Liver (tissue), 9 donors: Measurements from ENCODE around the gene D2HGDH. TPM values are rescaled to one million over a fixed set of nuclear protein-coding genes. Genes with fewer than 3 reads are reported as not detected.

Source experiments
- DNase-seq: peaks from one replicate; pipeline ENCODE4 v3.0.0-alpha.2; 2017; ENCODE audit warnings: low spot score
- H3K27ac ChIP-seq, 2 donors: one replicate each; pipeline ENCODE4 v1.7.0; 2013; ENCODE audit warnings: inconsistent platforms in 2 of 2, low read length in 2 of 2, control low read depth in 1 of 2, low read depth in 1 of 2, mild to moderate bottlenecking in 1 of 2
- H3K27me3 ChIP-seq, 4 donors: one replicate each; pipeline versions ENCODE4 v1.6.1 to v1.7.0; 2013; ENCODE audit warnings: low read length in 3 of 4, inconsistent platforms in 1 of 4, mild to moderate bottlenecking in 1 of 4, moderate library complexity in 1 of 4; ENCODE audit not compliant: control insufficient read depth in 4 of 4, insufficient read depth in 4 of 4
- H3K36me3 ChIP-seq, 4 donors: one replicate each; pipeline versions ENCODE4 v1.6.1 to v1.7.0; 2013; ENCODE audit warnings: low read length in 3 of 4, mild to moderate bottlenecking in 3 of 4, low read depth in 1 of 4, moderate library complexity in 1 of 4; ENCODE audit not compliant: control insufficient read depth in 4 of 4, insufficient read depth in 3 of 4
- H3K4me1 ChIP-seq, 4 donors: one replicate each; pipeline versions ENCODE4 v1.6.1 to v1.7.0; 2013; ENCODE audit warnings: low read length in 3 of 4, mild to moderate bottlenecking in 3 of 4, moderate library complexity in 1 of 4; ENCODE audit not compliant: control insufficient read depth in 4 of 4, insufficient read depth in 4 of 4
- H3K4me3 ChIP-seq, 3 donors: one replicate each; pipeline versions ENCODE4 v1.6.1 to v1.7.0; 2013; ENCODE audit warnings: low read length in 3 of 3, control low read depth in 1 of 3, low read depth in 1 of 3, mild to moderate bottlenecking in 1 of 3
- H3K9ac ChIP-seq, 2 donors: one replicate each; pipeline ENCODE4 v1.7.0; 2013; ENCODE audit warnings: low read length in 2 of 2, mild to moderate bottlenecking in 2 of 2, moderate library complexity in 2 of 2, control low read depth in 1 of 2, low read depth in 1 of 2
- H3K9me3 ChIP-seq, 4 donors: one replicate each; pipeline versions ENCODE4 v1.6.1 to v1.7.0; 2013; ENCODE audit warnings: low read length in 3 of 4; ENCODE audit not compliant: control insufficient read depth in 4 of 4
- ATF3 ChIP-seq: IDR thresholded peaks from 2 replicates; pipeline ENCODE4 v1.6.1; 2016; ENCODE audit warnings: antibody characterized with exemption
- CTCF ChIP-seq: fragments of 150-350 bp; IDR thresholded peaks from 2 replicates; pipeline ENCODE4 v1.5.1; 2017; ENCODE audit warnings: improper control_type of control experiment, low read depth, low read length; ENCODE audit not compliant: missing input control
- EGR1 ChIP-seq, 2 donors: IDR thresholded peaks; 2 replicates each; pipeline ENCODE4 v1.6.1; 2016 to 2018; ENCODE audit warnings: antibody characterized with exemption in 2 of 2, low read depth in 2 of 2
- FOXA1 ChIP-seq: IDR thresholded peaks from 2 replicates; pipeline ENCODE4 v1.6.1; 2016; ENCODE audit warnings: antibody characterized with exemption
- FOXA2 ChIP-seq: IDR thresholded peaks from 2 replicates; pipeline ENCODE4 v1.6.1; 2016; ENCODE audit warnings: antibody characterized with exemption
- GABPA ChIP-seq, 2 donors: IDR thresholded peaks in 1 of 2; conservative IDR thresholded peaks in 1 of 2; 2 replicates each; pipeline ENCODE4 v1.6.1; 2016; ENCODE audit warnings: antibody characterized with exemption in 2 of 2, mild to moderate bottlenecking in 1 of 2, moderate library complexity in 1 of 2
- HNF4A ChIP-seq, 2 donors: conservative IDR thresholded peaks; 2 replicates each; pipeline ENCODE4 v1.6.1; 2016; ENCODE audit warnings: antibody characterized with exemption in 2 of 2, mild to moderate bottlenecking in 2 of 2
- HNF4G ChIP-seq: IDR thresholded peaks from 2 replicates; pipeline ENCODE4 v1.6.1; 2016; ENCODE audit warnings: antibody characterized with exemption
- JUND ChIP-seq, 2 donors: IDR thresholded peaks; 2 replicates each; pipeline ENCODE4 v1.6.1; 2016; ENCODE audit warnings: antibody characterized with exemption in 2 of 2
- MAX ChIP-seq: IDR thresholded peaks from 2 replicates; pipeline ENCODE4 v1.6.1; 2016; ENCODE audit warnings: antibody characterized with exemption
- NR2F2 ChIP-seq: IDR thresholded peaks from 2 replicates; pipeline ENCODE4 v1.6.1; 2016; ENCODE audit warnings: antibody characterized with exemption
- RAD21 ChIP-seq, 2 donors: IDR thresholded peaks; 2 replicates each; pipeline ENCODE4 v1.6.1; 2016; ENCODE audit warnings: antibody characterized with exemption in 2 of 2, mild to moderate bottlenecking in 2 of 2
- REST ChIP-seq: IDR thresholded peaks from 2 replicates; pipeline ENCODE4 v1.6.1; 2016; ENCODE audit warnings: antibody characterized with exemption, mild to moderate bottlenecking
- RXRA ChIP-seq, 2 donors: IDR thresholded peaks; 2 replicates each; pipeline ENCODE4 v1.6.1; 2017 to 2018; ENCODE audit warnings: antibody characterized with exemption in 2 of 2, mild to moderate bottlenecking in 1 of 2
- TAF1 ChIP-seq: conservative IDR thresholded peaks from 2 replicates; pipeline ENCODE4 v1.6.1; 2016; ENCODE audit warnings: antibody characterized with exemption, mild to moderate bottlenecking
- ZBTB33 ChIP-seq: IDR thresholded peaks from 2 replicates; pipeline ENCODE4 v1.6.1; 2016; ENCODE audit warnings: antibody characterized with exemption
- WGBS: extraction: QIAGEN DNeasy Blood & Tissue Kit; methylation state at CpG from one replicate; pipeline ENCODE4 v1.1.7; 2013; 5-methylcytosine and 5-hydroxymethylcytosine counted together
- polyA plus RNA-seq, 2 donors: library from polyadenylated mRNA; stranded (reverse) in 1 of 2; unstranded in 1 of 2; fragments of 200-250 nt in 1 of 2; fragments of >200 nt in 1 of 2; fragmentation: Nextera tagmentation in 1 of 2; extraction: Ambion mirVana in 1 of 2; gene quantifications; one replicate each; pipeline versions ENCODE4 v1.2.1 to v1.2.3, GENCODE V29; 2013 to 2015
- total RNA-seq, 2 donors: library from RNA; depleted of rRNA; stranded (reverse); fragments of >200 nt; gene quantifications; one replicate each; pipeline ENCODE4 v1.2.3, GENCODE V29; 2014
- donor health status: healthy.
- donor health status: healthy.
- donor health status: healthy.
- donor health status: healthy.
- donor health status: healthy.

The D2HGDH gene
- total and polyA plus RNA-seq, 4 donors = 6.4 to 25.0 (median 13.5) TPM

- 93% methylated on average over 6 of the region's 6 CpGs for WGBS
These were observed 4.6 kb upstream of the D2HGDH start for GRCh38 chr2:241729868-241730267.

DNA sequence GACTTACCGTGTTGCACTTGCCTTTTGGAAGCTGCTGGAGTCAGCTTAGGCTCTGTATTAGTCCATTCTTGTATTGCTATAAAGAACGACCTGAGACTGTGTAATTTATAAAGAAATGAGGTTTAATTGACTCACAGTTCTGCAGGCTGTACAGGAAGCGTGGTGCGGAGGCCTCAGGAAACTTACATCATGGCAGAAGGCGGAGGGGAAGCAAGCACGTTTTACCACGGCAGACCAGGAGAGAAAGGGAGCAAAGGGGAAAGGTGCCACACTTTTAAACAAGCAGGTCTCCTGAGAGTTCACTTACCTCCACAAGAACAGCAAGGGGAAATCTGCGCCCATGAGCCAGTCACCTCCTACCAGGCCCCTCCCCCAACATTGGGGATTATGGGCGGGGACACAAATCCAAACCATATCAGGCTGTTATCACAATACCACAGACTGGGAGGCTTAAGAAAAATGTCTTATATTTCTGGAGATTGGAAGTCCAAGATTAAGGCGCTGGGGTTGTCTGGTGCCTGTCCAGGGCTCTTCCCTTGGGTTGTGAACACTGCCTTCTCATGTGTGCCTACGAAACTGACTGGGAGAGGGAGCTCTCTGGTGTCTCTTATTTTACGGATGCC lies 3.6 kb upstream of the D2HGDH start:
- Histone ChIP-seq H3K36me3 (no peaks in the 10 kb centered on the region), H3K4me3 (no peak overlapping the region), H3K9ac (no peak overlapping the region), H3K9me3 (no peaks in the 10 kb centered on the region), H3K27ac (no peak overlapping the region), H3K27me3 (no peaks in the 10 kb centered on the region), H3K4me1 (peaks cover 2 to 15% (median 8%) of the 10 kb centered on the region in 4 donors)
- 85% methylated on average over 12 of the region's 12 CpGs for WGBS
- no peak for DNase-seq
- no peak for TF ChIP-seq TAF1
- TF ChIP-seq NR2F2 = no peak
- TF ChIP-seq RXRA (IDR thresholded peaks at IDR 0.05) = no peak
- TF ChIP-seq HNF4G = no peak
- no peak for TF ChIP-seq ZBTB33
- TF ChIP-seq GABPA (IDR thresholded peaks at IDR 0.05 in 1 of 2, conservative IDR thresholded peaks at IDR 0.05 in 1 of 2) = no peak
- TF ChIP-seq CTCF = no peak
- TF ChIP-seq EGR1 (IDR thresholded peaks at IDR 0.05; ENCODE audit: low read depth in 2 of 2) = no peak
- TF ChIP-seq FOXA1 = no peak
- TF ChIP-seq MAX = no peak
- TF ChIP-seq RAD21 (IDR thresholded peaks at IDR 0.05) = no peak
- no peak for TF ChIP-seq FOXA2
- no peak for TF ChIP-seq HNF4A (conservative IDR thresholded peaks at IDR 0.05)
- no peak for TF ChIP-seq REST
- no peak for TF ChIP-seq ATF3
- no peak for TF ChIP-seq JUND (IDR thresholded peaks at IDR 0.05)

More at GRCh38 chr2:241729868-241730267, 4.6 kb upstream of the D2HGDH start:
- TF ChIP-seq MAX (no peak), RAD21 (IDR thresholded peaks at IDR 0.05) (no peak), CTCF (no peak), TAF1 (no peak), NR2F2 (no peak), GABPA (IDR thresholded peaks at IDR 0.05 in 1 of 2, conservative IDR thresholded peaks at IDR 0.05 in 1 of 2) (no peak)
- Histone ChIP-seq H3K9me3 (no peaks in the 10 kb centered on the region), H3K27ac (no peak overlapping the region), H3K4me3 (no peak overlapping the region), H3K9ac (no peak overlapping the region), H3K36me3 (peaks cover 0 to 5% (median 0%) of the 10 kb centered on the region in 4 donors), H3K4me1 (peaks cover 0 to 6% (median 1%) of the 10 kb centered on the region in 4 donors), H3K27me3 (no peaks in the 10 kb centered on the region)
- no peak for DNase-seq
